T-helper 22 cell (primary cell): ENCODE results near the gene TRIM10.

Source experiments
- DNase-seq: peaks from one replicate; pipeline ENCODE4 v3.0.0-alpha.2; 2020; ENCODE audit warnings: low read depth

Gene TRIM10

GRCh38 chr6:30160785-30161531, at the start of gene TRIM10:
TRIM10 (minus strand) TSS chr6:30161211; CDS start chr6:30160858, 353 bp downstream.
- no peak for DNase-seq

GRCh38 chr6:30207619-30208295, 46.7 kb upstream of the TRIM10 start:
- no peak for DNase-seq

GRCh38 chr6:30206799-30207618, 46.0 kb upstream of the TRIM10 start:
- DNase-seq, result no peak

- no peak for DNase-seq
Measured at GRCh38 chr6:30206152-30206551, 45.1 kb upstream of the TRIM10 start.

GRCh38 chr6:30204116-30204515, 43.1 kb upstream of the TRIM10 start:
- no peak for DNase-seq

GRCh38 chr6:30202366-30202765, 41.4 kb upstream of the TRIM10 start:
- no peak for DNase-seq

- DNase-seq, result no peak
Measured at GRCh38 chr6:30200551-30201281, 39.7 kb upstream of the TRIM10 start.

- DNase-seq, result no peak
Measured at GRCh38 chr6:30198166-30199084, 37.4 kb upstream of the TRIM10 start.

- DNase-seq, result no peak
Measured at GRCh38 chr6:30196376-30196775, 35.4 kb upstream of the TRIM10 start.

GRCh38 chr6:30195951-30196350, 34.9 kb upstream of the TRIM10 start:
- DNase-seq, result no peak

GRCh38 chr6:30194797-30195690, 34.0 kb upstream of the TRIM10 start:
- DNase-seq, result no peak

- no peak for DNase-seq
Measured at GRCh38 chr6:30192076-30192475, 31.1 kb upstream of the TRIM10 start.

GRCh38 chr6:30188541-30188940, 27.5 kb upstream of the TRIM10 start:
- no peak for DNase-seq

GRCh38 chr6:30185846-30186484, 25.0 kb upstream of the TRIM10 start:
- no peak for DNase-seq

GRCh38 chr6:30184417-30185031, 23.5 kb upstream of the TRIM10 start:
- DNase-seq, result no peak

GRCh38 chr6:30180145-30180544, 19.1 kb upstream of the TRIM10 start:
- DNase-seq, result no peak

GRCh38 chr6:30178837-30179236, 17.8 kb upstream of the TRIM10 start:
- no peak for DNase-seq

GRCh38 chr6:30175765-30176164, 14.8 kb upstream of the TRIM10 start:
- DNase-seq, result no peak

GRCh38 chr6:30172681-30173080, 11.7 kb upstream of the TRIM10 start:
- DNase-seq, result no peak
